T47D (cell line): ENCODE data around the gene BHLHA15.
A peak's percentile ranks its signal among the peaks of the same experiment; 100 is the strongest.

Experiments
- DNase-seq, 2 experiments: peaks; one replicate each; pipeline versions ENCODE4 v3.0.0 to v3.0.0-alpha.2; 2011 to 2012; ENCODE audit warnings: low read depth in 1 of 2, low spot score in 1 of 2
- JUND ChIP-seq: IDR thresholded peaks from 2 replicates; pipeline ENCODE4 v1.6.1; 2012; ENCODE audit warnings: low read depth
- in situ Hi-C: cut with HindIII; loops from 2 replicates; pipeline ENCODE4 v1.10.0; 2016; ENCODE audit warnings: low sequenced_read_pairs, low pct_unique_long_range_greater_than_20kb

Gene BHLHA15

DNA sequence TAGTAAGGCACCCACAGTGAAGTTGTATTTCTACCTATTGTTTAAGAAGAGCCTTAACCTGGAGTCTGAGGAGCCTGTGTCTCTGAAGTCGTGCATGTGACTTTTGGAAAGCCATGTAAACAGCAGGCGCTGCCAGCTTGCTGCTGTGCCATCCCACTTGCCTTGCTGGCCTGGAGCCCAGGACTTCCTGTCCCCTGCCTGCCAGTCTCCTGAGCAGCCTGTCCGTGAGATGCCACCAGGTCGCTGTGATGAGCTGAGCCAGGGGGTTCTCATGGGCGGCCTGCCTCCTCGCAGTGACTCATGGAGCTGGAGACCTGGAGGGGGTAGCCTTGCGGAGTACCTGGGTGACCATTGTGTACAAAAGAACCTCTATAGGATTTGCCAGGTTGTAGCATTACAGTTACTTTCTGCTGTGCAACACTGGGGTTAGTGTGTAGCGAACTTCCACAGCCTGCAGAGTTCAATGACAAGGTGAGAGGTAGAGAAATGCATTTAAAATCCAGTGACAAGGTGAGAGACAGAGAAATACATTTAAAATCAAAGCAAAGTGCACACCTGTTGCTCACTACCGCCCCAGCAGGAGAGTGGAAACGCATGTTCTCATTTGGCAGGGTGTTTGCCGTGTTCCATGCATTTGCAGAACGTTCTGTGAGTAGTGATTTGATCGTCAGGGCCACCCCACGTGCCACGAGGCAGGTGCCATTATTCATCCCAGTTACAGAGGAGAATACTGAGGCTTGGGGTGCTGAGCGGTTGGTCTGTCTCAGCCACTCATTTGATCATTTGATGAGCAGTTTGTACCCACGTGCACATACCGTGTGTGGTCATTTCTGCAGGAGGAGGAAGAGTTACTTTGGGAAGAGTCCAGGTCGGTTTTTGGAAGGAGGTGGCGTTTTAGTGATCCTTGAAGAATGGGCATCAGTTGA lies 36.6 kb upstream of the BHLHA15 start:
- no peak for TF ChIP-seq JUND
- in situ Hi-C loops: no loop called here
- DNase-seq: peak in 1 of 2 experiments; percentile 26

DNA sequence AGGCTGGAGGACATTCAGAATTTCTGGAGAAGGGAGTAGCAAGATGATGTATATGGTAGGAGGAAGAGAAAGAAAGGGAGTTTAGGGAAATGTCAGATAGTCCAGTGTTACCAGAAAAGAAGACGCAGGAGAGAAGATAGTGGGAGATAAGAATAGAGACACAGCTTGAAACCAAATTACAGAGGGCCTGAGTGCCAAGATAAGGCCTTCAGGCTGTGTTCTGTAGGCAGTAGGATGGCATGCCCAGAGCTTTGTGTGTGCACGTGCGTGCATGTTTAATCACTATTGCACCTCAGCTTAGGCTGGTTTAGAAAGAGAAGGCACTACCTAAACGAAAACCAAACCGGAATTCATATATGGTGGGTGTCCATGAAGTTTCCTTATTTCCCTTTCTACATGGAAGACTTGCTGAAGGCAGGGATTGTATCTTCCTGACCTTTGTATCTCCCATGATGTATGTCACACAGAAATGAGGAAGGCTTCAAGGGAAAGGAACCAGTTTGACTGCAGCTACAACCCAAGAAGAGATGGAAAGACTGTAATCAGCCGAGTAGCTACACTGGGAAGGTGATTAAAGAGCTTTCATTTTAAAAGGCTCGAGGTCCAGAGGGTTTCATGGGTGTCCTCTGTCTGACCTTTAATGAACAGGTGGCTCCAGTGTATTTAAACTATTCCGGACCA lies 35.8 kb upstream of the BHLHA15 start:
- in situ Hi-C loops: no loop called here
- TF ChIP-seq JUND: no peak
- no peak for DNase-seq

DNA sequence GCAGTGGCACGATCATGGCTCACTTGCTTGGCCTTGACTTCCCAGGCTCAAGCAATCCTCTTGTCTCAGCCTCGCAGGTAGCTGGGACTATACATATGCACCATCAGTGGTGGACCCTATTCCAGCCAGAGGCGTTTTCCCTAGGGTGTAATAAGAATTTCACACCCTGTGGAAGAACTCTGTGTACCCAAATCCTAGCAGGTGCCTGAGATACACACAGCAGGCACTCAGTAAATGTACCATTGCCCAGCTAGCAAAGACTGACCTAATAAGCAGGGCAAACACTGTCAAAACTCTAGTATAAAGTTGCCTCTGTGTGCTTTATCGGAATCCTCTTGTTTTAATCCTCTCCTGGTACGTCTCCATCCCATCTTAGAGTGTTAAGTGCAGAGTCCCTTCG lies 33.7 kb upstream of the BHLHA15 start:
- DNase-seq: no peak
- no peak for TF ChIP-seq JUND
- in situ Hi-C loops: no loop called here

DNA sequence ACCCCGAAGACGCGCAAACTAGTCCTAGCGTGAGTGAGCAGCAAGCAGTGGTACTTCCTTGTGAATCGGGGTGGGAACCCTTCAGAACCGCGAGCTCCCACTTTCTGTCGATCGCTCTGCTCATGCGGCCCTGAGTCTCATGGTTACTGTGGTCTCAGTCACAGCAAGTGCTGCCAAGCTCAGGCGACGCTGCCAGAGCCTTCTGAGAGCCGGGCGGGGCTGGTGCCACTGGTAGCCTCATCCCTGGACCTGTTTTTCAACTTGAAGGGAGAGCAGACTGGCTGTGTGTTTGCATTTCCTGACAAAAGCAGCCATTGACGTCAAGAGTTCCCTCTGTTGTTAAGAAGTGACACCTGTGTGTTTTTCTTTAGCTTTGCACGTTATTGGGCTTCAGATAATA lies 32.9 kb upstream of the BHLHA15 start:
- in situ Hi-C loops: no loop called here
- peak; percentile 43 to 92 for DNase-seq
- no peak for TF ChIP-seq JUND

DNA sequence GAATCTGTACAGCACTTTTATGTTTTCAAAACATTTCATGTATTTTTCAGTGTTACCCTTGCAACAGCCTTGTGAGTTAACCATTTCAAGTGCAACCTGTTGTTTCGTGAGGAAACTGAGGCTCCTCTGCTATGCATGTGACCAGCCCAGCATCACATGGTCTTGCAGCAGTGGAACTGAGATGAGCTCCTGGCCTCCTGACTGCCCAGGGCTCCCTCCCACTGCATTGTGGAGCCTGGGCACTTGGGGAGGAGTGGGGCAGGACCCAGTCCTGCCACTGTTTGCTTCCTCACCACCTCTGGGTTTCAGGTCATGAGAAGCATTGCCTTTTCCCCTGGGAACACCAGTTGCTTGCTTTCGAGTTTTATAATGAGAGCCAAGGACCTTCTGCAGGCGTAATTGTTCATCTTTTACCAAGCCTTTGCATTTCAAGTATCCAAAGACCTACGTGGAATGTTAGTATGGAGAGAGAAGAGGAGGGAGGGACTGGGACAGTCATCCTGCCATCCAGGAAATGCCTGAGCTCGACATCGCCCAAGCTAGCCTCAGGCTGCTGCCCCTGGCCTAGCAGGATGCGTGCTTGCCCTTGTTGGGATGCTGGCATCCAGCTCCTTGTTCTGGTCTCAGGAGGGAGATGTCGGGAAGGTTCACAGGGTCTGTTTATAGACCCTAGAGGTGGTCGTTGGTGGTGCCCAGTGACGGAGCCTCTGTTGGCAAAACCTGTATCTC lies 32.3 kb upstream of the BHLHA15 start:
- no peak for TF ChIP-seq JUND
- no peak for DNase-seq
- in situ Hi-C loops: no loop called here

DNA sequence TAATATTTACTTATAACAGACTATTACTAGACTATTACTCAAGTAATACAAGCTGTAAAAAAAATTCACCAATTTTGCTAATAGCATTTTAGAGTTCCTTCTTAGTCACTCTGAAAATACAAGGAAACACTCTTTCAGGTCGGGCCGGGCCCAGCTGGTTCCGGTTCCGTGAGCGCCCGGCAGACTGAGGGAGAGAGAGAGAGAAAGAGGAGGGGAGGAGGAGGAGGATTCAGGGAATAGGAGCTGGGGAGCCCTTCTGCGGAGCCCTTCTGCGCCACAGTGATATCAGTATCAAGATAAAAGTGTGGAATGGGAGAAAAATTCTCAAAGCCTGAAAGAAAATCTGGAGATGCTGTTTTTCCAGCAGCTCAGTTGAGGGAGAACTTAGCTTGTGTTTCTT lies 30.5 kb upstream of the BHLHA15 start:
- in situ Hi-C loops: no loop called here
- no peak for DNase-seq
- no peak for TF ChIP-seq JUND

DNA sequence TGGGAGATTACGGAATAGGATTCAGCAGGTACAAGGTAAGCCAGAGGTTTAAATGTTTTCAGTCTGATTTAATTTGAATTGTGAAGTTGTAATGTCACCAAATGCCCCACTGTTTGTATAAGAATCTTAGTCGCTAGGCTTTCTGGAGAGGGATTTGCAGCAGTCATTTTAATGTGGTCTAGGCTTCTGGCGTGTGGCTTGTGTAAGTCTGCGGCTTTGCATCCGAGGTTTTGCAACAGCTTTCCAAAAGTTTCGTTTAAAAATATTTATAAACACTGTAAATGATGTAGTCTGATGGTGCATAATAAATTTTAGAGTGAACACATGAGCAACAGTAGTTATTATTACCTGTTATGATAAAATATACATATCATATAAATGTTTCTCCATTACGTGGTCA lies 26.1 kb upstream of the BHLHA15 start:
- no peak for DNase-seq
- no peak for TF ChIP-seq JUND

DNA sequence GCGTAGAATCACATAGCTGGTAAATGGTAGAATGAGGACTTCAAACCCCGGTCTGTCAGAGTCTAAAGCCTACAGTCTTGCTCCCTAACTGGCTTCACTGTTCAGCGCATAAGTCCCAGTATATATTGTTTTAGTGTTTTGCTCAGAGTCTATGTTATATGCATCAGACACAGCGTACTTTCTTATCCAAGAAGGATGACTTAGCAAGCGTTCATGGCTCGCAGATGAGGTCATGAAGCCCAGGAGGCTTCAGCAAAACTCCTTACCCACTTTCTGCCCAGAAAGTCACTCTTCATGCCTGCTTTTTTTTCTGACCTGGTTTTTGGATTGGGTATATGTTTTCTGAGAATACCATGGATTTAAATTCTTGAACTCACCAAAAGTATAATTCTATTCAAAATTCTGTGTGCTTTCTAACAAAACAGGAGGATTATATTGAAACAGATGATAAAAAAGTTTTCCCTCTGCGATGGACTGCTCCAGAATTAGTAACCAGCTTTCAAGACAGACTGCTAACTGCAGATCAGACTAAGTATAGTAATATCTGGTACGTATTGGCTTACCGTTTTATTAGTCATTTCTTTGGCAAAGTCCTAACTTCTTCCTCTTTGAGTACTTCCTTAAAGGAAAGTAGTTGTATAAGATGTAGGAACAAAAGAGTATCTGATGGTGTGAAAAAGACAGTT lies 24.6 kb upstream of the BHLHA15 start:
- in situ Hi-C loops: no loop called here
- no peak for TF ChIP-seq JUND
- no peak for DNase-seq

More for the DNA sequence above, 26.1 kb upstream of the BHLHA15 start:
- in situ Hi-C loops: no loop called here

DNA sequence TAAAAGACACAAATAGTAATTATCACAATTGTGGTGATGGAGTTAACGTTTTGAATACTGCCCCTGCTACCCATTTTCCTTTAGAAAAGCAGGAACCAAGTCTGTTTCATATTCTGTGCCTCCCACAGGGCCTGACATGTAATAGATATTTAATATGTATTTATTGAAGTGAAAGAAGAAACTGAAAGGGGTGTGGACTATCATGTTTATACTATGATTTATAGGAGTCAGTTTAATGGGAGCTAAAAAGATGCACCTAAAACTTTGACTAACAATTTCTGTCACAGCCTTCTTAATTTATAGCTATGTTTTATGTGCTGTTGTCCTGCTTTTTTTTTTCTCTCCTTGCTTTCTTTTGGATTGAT lies 24.1 kb upstream of the BHLHA15 start:
- no peak for TF ChIP-seq JUND
- in situ Hi-C loops: no loop called here

DNA sequence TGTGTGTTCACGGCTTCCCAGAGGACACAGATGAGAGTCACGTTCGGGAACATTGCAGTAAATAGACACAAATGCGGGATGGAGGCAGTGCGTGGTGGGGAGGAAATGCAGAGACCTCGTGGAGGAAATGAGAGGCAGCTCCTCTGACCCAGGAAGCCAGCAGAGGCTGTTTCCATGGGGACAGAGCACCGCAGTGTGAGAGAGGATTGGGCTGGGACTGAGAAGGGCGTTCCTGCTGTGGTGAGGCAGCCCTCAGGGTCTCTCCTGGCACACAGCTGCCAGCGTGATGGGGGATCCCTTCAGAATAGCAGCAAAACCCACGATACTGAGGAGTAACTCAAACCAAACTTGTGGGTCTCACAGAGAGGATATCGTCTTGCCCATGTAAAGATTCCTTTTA lies 21.7 kb upstream of the BHLHA15 start:
- in situ Hi-C loops: no loop called here
- TF ChIP-seq JUND: no peak
- DNase-seq: no peak

More for the DNA sequence above, 24.1 kb upstream of the BHLHA15 start:
- DNase-seq: no peak

DNA sequence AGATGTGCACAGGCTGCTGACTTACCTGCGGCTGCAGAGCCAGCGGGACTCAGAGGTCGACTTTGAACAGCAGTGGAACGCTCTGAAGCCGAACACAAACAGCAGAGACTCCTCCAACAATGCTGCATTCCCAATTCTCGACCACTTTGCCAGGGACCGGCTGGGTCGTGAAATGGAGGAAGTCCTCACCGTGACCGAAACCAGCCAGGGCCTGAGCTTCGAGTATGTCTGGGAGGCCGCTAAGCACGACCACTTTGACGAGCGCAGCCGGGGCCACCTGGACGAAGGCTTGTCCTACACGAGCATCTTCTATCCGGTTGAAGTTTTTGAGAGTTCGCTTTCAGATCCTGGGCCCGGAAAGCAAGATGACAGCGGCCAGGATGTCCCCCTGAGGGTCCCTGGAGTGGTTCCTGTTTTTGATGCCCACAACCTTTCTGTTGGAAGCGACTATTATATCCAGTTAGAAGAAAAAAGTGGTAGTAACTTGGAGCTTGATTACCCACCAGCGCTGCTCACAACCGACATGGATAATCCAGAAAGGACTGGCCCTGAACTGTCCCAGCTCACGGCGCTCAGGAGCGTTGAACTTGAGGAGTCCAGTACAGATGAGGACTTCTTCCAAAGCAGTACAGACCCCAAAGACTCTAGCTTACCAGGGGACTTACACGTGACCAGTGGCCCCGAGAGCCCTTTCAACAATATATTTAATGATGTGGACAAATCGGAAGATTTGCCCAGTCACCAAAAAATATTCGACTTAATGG lies 19.4 kb upstream of the BHLHA15 start:
- in situ Hi-C loops: no loop called here
- TF ChIP-seq JUND: no peak
- no peak for DNase-seq

DNA sequence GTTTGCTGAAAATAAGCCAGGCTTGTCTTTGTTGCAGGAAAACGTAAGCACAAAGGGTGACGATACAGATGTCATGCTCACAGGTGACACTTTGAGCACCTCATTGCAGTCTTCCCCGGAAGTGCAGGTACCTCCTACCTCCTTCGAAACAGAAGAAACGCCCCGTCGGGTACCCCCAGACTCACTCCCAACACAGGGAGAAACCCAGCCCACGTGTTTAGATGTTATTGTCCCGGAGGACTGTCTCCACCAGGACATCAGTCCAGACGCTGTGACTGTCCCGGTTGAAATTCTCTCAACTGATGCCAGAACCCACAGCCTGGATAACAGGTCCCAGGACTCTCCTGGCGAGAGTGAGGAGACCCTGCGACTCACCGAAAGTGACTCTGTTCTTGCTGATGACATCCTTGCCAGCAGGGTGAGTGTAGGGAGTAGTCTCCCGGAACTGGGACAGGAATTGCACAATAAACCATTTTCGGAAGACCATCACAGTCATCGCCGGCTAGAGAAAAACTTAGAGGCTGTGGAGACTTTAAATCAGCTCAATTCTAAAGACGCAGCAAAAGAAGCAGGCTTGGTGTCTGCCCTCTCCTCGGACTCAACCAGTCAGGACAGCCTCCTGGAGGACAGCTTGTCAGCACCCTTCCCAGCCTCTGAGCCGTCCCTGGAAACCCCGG lies 18.3 kb upstream of the BHLHA15 start:
- in situ Hi-C loops: no loop called here
- TF ChIP-seq JUND: no peak
- no peak for DNase-seq
